Mucosa of gallbladder (tissue), 1 donor: ENCODE results near the gene ASB7. TPM values are rescaled to one million over a fixed set of nuclear protein-coding genes. Genes with fewer than 3 reads are reported as not detected.

Source experiments
- DNase-seq: peaks from one replicate; pipeline ENCODE4 v3.0.0-alpha.2; 2020; ENCODE audit warnings: low spot score
- total RNA-seq: library from RNA; stranded (reverse); gene quantifications from one replicate; pipeline ENCODE4 v1.2.1, GENCODE V29; 2021
- donor health status: DM: no; HTN: no; CAD: no.

ASB7 gene
- total RNA-seq, 1 donor from 2014 or later: 13.4 TPM

GRCh38 chr15:100686021-100686724 lies 83.8 kb downstream of the ASB7 start:
- no peak for DNase-seq

GRCh38 chr15:100686725-100687473 lies 84.5 kb downstream of the ASB7 start:
- DNase-seq: no peak

- no peak for DNase-seq
These were observed 85.3 kb downstream of the ASB7 start for GRCh38 chr15:100687582-100688141.

GRCh38 chr15:100688549-100689120 lies 86.2 kb downstream of the ASB7 start:
- DNase-seq: no peak

GRCh38 chr15:100689131-100689899 lies 86.9 kb downstream of the ASB7 start:
- no peak for DNase-seq

- no peak for DNase-seq
These were observed 87.8 kb downstream of the ASB7 start for GRCh38 chr15:100690032-100690794.

- no peak for DNase-seq
These were observed 88.4 kb downstream of the ASB7 start for GRCh38 chr15:100690795-100691158.

GRCh38 chr15:100691321-100691720 lies 88.9 kb downstream of the ASB7 start:
- DNase-seq: no peak

- DNase-seq: no peak
These were observed 89.9 kb downstream of the ASB7 start for GRCh38 chr15:100692246-100692645.

- DNase-seq: no peak
These were observed 90.3 kb downstream of the ASB7 start for GRCh38 chr15:100692671-100693070.

- DNase-seq: no peak
These were observed 91.1 kb downstream of the ASB7 start for GRCh38 chr15:100693451-100693850.

- DNase-seq: no peak
These were observed 92.1 kb downstream of the ASB7 start for GRCh38 chr15:100694381-100695021.

GRCh38 chr15:100695048-100695447 lies 92.7 kb downstream of the ASB7 start:
- DNase-seq: no peak

- no peak for DNase-seq
These were observed 94.1 kb downstream of the ASB7 start for GRCh38 chr15:100696452-100696851.

Other genes starting within 250 kb of the ASB7 start
- not detected for gene CERS3, start 73.6 kb upstream of the ASB7 start, total RNA-seq
- gene LINS1, start 405 bp upstream of the ASB7 start, total RNA-seq: 9.5 TPM